NCI-H82 treated with DMSO at 0.1 percent for 48 hours (cell line): Measurements from ENCODE around the gene CYTH1.

Experiments
- DNase-seq: peaks from one replicate; lab custom pipeline; 2025; ENCODE audit not compliant: unreplicated experiment; lab: John Stamatoyannopoulos, UW

CYTH1 gene

DNA sequence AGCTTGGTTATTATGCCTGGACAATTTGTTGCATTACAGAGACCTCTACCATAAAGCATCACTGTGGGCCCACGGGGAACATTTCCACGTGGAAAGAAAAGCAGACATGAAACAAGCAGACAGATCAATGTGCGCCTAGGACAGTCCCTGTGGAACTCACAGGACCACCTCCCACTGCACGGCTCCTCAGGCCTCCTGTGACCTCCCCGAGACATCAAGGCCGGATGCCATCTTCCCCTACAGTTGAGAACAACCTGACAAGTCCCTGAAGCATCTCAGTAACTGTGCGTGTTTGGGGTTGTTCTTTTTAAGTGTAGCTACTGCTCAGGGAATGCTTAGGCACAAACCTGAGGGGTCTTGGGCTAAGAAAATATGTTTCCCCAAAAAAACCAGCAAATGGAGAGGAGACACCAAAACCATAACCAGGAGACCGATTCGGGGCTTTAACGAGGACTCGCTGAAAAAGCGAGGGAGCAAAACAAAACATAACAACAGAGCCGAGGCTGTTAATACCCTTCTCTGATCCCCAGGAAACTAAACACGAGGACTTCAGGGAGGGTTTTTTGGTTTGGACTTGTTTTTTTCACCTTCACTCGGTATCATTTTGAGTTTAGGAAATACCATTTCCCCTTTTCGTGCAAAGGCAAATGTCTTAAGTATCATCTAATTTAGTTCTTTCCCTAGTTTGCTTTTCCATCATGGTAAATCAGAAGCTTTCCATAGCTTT, 87.1 kb downstream of the CYTH1 start:
- no peak for DNase-seq

GRCh38 chr17:78693346-78694083, 88.6 kb downstream of the CYTH1 start:
- no peak for DNase-seq

GRCh38 chr17:78692460-78693010, 89.5 kb downstream of the CYTH1 start:
- DNase-seq, result no peak

DNA sequence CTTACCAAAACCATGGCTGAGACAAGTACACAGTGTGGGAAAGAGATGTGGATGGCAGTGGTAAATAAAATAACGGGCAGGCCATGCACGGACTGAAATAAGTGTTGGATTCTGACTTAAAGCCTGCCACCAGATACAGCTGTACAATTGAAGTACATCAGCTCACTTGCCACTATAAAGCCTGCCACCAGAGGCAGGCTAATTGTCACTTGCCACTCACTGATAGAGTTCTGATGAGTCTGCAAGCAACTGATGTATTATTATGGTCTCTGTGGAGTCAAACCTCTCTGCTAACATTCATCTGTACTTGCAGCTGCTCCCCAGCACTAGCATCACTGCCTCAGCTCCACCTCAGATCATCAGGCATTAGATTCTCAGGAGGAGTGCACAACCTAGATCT, 93.0 kb downstream of the CYTH1 start:
- no peak for DNase-seq

- DNase-seq, result no peak
Measured at GRCh38 chr17:78687944-78688343, 94.1 kb downstream of the CYTH1 start.

DNA sequence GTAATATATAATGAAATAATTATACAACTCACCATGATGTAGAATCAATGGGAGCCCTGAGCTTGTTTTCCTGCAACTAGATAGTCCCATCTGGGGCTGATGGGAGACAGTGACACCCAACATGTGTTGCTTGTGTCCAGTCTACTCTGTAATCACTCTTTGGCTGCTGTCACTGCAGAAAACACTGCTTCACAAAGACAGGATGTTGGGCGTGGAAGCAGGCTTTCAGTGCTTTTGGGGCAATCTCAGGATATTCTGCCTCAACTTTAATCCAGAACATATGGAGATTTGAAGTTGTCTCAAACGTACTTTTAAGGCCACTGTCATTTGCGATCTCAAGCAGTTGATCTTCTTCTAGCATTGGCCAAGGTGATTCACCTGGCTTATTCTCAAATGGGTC, 94.9 kb downstream of the CYTH1 start:
- DNase-seq, result no peak

DNA sequence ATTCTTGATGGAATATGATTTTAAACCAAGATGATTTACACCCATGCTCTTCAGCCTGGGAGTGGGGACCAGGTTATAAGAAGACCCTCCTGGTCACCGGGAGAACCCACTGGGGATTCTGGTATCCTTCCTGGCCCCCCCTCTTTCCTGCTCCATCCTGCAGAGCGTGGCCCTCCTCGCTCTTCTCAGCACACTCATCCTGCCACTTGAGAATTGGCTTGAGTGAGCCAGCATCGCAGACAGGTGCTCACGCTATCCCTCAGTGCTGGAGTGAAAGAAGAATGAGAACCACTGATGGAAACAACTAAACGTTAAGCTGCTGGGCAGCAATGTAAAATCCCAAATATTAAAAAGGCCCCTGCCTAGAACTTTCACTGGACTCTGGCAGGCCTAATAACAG, 98.0 kb downstream of the CYTH1 start:
- DNase-seq, result no peak

DNA sequence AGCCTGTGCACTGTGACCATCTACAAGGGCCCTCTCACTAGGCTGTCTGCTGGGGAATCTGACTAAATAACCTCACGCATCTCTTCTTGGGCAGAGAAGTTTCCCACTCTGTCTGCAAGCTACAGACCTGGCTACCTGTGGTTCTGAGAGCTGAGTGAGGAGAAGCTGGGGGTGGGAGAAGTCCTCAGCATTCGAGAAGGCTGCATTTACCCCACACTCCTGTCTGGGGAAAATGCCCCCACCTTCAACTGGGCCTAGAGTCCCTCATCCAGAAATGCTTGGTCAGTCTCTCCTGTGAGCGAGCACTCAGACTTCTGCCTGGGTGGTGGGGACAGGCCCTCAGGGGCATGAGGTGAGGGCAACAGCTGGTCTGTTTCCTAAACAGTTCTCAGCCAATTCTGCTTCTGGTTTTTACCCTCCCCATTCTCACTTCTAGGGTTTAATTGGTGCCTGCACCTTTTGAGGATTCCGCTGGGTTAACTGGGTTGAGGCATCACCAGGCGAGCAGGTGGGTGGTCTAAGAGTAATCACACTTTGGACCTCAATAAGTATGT, 98.6 kb downstream of the CYTH1 start:
- no peak for DNase-seq

DNA sequence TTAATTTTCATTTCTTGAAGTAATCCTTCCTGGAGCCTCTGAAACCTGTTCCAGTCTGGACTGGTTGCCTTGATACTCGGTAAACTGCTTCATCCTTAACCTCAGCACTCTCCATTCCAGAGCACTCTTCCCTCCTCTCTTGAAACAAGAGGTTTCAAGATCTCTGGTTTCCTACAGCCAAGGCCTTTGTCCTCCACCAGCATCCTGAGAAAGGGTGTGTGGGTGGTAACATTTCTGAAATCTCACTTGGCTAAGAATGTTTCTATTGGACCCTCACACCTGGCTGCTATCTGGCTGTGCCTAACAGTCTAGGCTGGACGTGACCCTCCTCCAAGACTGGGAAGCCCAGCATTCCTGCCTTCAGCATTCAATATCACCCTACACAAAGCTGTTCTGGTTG, 99.7 kb downstream of the CYTH1 start:
- no peak for DNase-seq

DNA sequence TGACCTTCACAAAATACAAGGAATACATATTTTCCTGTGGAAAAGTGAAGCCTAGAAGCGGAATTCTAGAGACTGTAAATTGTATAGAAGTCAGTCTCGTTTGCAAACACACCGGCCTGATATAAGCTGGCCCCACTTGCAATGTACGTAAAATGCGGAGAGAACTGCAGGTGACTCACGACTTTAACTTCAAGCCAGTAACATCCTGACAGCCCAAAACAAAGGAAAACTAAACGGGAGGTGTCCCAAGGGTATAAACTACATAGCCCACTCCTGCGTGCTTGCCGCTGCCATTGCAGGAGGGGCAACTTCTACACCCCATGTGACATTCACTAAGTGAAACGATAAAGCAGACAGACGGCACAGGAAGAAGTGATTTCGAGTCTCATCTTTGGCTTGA, 101.6 kb downstream of the CYTH1 start:
- no peak for DNase-seq

- DNase-seq, result no peak
Measured at GRCh38 chr17:78679495-78680395, 102.3 kb downstream of the CYTH1 start.

DNA sequence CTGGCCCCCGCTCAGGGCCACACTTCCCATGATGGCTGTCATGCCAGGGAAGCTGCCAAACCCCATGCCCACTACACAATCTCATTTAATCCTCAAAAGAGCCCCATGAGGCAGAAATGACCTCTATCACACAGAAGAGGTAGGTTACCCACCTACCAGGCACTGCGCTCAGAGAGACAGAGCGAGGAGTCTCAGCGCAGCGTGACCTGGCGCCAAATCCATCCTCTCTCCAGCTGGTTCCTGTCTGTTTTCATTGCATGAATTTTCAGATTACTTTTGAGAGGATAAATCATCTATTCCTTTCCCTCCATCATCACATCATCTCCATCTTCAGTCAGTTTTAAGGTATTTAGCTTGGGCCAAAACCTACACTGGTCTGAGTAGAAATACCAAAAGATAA, 103.4 kb downstream of the CYTH1 start:
- no peak for DNase-seq

DNA sequence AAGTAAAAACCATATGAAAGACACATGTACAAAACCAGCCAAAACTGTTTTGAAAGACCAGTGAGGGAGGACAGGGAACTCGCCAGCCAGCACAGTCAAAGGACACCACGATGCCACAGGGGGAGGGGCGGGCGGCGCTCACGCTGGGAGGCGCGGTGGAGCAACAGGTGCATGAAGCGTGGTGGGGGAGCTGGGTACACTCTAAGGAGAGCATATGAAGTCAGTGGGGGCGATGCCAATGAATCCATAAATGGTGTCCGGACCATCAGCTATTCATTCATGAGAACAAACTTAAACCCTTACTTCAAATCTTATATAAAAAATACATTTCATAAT, 103.9 kb downstream of the CYTH1 start:
- no peak for DNase-seq

DNA sequence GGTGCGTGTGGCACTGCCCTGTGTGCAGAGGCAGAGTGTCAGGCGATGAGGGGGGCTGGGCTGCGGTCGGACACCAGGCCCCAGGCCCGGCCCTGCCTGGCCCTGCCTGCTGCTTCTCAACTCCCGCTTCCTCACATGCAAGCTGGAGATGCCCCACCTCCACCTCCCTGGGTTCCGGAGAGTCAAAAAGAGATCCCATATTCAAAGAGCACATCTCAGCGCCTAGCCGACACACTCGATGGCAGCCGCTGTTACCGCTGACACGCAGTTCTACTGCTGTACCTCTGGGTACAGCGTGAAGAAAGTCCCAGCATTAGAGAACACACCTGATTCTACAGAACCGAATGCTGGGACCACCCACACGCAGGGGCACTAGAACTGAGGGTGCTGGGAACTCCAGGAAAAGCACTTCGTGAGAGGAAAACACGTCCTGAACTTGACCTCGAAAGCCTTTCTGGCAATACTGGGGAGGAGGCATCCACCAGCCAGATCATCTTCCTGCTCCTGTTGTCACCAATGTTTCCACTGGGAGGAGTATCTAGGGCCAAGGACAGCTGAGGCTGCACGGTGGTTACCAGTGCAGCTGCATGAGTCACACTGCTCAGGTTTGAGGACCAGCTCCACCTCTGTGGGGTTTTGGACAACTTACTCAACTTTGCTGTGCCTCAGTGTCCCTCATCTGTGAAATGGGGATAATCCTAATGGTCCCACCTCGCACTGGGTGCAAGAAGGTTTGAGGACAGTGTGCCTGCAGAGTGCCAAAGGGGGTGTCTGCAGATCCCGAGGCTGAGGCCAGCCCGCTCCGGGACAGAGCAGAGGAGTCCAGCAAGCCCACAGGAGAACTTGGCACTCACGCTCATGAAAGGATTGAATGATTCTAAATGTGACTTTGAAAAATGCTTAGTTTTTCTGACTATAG, 104.5 kb downstream of the CYTH1 start:
- no peak for DNase-seq

DNA sequence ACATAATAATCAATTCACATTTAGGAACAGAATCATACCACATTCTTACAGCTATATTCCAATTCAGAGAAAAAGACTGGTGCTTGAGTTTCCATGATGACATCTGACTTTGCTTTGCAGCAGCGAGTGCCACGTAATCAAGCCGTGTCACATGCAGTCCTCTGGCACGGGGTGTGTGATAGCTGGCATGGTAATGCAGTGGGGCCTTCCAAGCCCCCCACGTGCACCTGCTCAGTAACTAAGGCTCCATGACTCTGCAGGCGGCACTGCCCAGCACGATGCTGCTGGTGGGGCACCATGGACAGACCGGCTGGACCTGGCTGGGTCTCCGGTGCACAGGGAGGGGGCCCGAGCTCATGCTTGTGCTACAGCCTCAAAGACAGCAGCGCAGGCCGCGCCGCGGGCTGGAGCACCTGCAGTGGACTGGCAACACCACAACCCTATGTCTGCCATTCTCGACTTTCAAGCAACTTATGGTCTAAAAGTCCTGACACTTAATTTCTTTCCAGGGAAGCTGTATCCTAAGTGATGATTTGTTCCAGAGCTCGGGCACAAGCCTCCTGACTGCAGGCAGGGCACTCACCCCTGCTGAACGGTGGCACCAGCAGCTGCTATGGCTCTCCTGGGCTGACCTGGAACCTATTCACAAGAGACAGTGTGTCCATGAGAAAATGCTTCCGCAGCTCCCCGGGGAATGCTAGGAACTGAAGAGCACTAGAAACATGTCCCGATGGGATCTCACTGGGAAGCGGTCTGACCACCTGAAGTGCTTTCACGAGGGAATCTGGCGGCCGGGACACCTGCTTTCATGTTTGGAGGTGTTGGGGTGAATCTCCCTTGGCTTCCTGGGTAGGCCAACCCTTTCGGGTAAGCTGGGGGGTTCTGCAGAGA, 105.4 kb downstream of the CYTH1 start:
- DNase-seq, result no peak

DNA sequence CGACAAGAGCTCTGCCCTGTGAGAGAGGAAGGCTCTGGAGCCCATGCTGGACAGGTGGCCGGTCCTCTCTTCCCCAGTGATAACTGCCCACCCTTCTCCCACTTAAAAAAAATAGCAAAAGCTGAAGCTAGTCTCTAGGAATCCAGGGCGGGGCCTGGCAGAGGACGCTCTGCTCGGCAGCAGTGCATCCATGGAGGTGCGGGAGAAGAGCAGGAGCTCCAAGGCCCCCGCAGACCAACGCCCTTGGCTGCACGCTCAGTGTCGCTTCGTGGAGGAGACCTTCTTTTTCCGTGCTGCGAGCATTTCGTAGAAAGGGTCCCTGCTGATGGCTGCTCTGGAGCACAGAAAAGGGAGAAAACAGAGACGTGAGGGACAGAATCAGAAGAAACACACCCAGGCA, 106.2 kb downstream of the CYTH1 start:
- no peak for DNase-seq

- DNase-seq, result no peak
Measured at GRCh38 chr17:78675316-78675616, 106.8 kb downstream of the CYTH1 start.

DNA sequence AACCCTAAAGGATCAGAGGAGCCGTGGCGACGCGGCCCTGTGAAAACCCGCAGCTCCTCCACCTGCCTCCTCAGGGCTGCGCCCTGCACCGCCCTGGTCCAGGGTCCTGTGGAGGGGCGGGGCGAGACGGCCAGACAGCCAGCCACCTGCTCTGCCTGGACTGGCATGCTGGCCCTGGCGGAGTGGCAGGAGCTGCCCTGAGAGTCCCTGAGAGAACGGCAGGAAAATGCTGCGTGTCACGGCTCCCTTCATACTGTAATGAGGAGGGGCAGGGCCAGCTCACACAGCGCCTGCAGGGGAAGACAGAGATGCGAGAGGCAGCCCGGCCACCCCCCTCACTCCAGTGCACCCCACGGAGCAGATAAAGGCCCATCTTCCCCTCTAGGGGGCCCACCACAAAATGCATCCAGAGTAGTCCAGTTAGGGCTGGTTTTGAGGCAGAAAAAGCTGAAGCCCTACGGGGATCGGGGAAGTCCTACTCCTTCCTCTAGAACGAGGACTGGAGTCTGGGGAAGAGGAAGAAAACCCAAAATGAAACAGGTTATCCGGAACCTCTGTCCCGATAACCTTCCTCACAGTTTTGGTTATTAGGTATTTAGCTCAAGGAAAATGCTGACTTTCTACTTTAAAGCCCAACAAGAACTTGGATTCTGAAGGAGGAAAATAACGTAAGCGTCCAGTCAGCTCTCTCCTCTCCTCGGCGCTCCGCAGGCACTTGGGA, 107.3 kb downstream of the CYTH1 start:
- no peak for DNase-seq

- no peak for DNase-seq
Measured at GRCh38 chr17:78674156-78674555, 107.9 kb downstream of the CYTH1 start.
